ENCODE results near the gene ERGIC3.

DNA sequence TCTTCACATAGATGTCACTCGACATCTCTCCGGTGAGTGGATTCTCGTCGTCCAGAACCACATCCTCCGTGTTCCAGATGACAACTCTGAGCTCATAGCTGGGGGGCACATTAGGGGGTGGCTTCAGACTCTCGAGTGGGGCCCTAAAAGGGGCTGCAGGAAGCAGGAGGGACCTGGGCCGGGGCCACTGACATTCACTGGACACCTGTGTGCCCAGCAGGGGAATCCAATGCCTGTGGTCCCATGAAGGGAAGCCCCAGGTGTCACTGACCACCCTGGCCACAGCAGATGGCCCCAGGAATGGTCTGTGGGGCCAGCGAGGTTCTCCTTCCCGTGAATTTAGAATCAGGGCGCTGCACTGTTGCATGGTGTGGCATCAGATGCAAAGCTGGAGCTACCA, 18.7 kb downstream of the ERGIC3 start:
- TF ChIP-seq KLF5 (IDR thresholded peaks at IDR 0.05; ENCODE audit: partially characterized antibody): no peak
- no peak for TF ChIP-seq CBX3 (IDR thresholded peaks at IDR 0.05; ENCODE audit: borderline replicate concordance, low read depth)
- TF ChIP-seq, protein P1, sequence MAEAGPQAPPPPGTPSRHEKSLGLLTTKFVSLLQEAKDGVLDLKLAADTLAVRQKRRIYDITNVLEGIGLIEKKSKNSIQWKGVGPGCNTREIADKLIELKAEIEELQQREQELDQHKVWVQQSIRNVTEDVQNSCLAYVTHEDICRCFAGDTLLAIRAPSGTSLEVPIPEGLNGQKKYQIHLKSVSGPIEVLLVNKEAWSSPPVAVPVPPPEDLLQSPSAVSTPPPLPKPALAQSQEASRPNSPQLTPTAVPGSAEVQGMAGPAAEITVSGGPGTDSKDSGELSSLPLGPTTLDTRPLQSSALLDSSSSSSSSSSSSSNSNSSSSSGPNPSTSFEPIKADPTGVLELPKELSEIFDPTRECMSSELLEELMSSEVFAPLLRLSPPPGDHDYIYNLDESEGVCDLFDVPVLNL (IDR thresholded peaks at IDR 0.05; ENCODE audit: low read depth, low read length): no peak
- TF ChIP-seq SMC3 (IDR thresholded peaks at IDR 0.05; ENCODE audit: borderline replicate concordance, low read length): no peak
- TF ChIP-seq, protein P2, sequence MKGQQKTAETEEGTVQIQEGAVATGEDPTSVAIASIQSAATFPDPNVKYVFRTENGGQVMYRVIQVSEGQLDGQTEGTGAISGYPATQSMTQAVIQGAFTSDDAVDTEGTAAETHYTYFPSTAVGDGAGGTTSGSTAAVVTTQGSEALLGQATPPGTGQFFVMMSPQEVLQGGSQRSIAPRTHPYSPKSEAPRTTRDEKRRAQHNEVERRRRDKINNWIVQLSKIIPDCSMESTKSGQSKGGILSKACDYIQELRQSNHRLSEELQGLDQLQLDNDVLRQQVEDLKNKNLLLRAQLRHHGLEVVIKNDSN (IDR thresholded peaks at IDR 0.05; ENCODE audit: borderline replicate concordance, extremely low read length, insufficient read depth, low read depth, low read length): no peak
- TF ChIP-seq, protein P3, sequence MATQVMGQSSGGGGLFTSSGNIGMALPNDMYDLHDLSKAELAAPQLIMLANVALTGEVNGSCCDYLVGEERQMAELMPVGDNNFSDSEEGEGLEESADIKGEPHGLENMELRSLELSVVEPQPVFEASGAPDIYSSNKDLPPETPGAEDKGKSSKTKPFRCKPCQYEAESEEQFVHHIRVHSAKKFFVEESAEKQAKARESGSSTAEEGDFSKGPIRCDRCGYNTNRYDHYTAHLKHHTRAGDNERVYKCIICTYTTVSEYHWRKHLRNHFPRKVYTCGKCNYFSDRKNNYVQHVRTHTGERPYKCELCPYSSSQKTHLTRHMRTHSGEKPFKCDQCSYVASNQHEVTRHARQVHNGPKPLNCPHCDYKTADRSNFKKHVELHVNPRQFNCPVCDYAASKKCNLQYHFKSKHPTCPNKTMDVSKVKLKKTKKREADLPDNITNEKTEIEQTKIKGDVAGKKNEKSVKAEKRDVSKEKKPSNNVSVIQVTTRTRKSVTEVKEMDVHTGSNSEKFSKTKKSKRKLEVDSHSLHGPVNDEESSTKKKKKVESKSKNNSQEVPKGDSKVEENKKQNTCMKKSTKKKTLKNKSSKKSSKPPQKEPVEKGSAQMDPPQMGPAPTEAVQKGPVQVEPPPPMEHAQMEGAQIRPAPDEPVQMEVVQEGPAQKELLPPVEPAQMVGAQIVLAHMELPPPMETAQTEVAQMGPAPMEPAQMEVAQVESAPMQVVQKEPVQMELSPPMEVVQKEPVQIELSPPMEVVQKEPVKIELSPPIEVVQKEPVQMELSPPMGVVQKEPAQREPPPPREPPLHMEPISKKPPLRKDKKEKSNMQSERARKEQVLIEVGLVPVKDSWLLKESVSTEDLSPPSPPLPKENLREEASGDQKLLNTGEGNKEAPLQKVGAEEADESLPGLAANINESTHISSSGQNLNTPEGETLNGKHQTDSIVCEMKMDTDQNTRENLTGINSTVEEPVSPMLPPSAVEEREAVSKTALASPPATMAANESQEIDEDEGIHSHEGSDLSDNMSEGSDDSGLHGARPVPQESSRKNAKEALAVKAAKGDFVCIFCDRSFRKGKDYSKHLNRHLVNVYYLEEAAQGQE (IDR thresholded peaks at IDR 0.05; ENCODE audit: low read depth, low read length): no peak
- TF ChIP-seq, protein P4, sequence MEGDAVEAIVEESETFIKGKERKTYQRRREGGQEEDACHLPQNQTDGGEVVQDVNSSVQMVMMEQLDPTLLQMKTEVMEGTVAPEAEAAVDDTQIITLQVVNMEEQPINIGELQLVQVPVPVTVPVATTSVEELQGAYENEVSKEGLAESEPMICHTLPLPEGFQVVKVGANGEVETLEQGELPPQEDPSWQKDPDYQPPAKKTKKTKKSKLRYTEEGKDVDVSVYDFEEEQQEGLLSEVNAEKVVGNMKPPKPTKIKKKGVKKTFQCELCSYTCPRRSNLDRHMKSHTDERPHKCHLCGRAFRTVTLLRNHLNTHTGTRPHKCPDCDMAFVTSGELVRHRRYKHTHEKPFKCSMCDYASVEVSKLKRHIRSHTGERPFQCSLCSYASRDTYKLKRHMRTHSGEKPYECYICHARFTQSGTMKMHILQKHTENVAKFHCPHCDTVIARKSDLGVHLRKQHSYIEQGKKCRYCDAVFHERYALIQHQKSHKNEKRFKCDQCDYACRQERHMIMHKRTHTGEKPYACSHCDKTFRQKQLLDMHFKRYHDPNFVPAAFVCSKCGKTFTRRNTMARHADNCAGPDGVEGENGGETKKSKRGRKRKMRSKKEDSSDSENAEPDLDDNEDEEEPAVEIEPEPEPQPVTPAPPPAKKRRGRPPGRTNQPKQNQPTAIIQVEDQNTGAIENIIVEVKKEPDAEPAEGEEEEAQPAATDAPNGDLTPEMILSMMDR (IDR thresholded peaks at IDR 0.05 in 2 of 3, conservative IDR thresholded peaks at IDR 0.05 in 1 of 3; ENCODE audit: control insufficient read depth in 2 of 3, extremely low read depth in 1 of 3, insufficient read depth in 1 of 3, low read depth in 3 of 3, low read length in 3 of 3): no peak
- no peak for TF ChIP-seq SIN3A (IDR thresholded peaks at IDR 0.05; ENCODE audit: low read depth, low read length)
- TF ChIP-seq, protein P5, sequence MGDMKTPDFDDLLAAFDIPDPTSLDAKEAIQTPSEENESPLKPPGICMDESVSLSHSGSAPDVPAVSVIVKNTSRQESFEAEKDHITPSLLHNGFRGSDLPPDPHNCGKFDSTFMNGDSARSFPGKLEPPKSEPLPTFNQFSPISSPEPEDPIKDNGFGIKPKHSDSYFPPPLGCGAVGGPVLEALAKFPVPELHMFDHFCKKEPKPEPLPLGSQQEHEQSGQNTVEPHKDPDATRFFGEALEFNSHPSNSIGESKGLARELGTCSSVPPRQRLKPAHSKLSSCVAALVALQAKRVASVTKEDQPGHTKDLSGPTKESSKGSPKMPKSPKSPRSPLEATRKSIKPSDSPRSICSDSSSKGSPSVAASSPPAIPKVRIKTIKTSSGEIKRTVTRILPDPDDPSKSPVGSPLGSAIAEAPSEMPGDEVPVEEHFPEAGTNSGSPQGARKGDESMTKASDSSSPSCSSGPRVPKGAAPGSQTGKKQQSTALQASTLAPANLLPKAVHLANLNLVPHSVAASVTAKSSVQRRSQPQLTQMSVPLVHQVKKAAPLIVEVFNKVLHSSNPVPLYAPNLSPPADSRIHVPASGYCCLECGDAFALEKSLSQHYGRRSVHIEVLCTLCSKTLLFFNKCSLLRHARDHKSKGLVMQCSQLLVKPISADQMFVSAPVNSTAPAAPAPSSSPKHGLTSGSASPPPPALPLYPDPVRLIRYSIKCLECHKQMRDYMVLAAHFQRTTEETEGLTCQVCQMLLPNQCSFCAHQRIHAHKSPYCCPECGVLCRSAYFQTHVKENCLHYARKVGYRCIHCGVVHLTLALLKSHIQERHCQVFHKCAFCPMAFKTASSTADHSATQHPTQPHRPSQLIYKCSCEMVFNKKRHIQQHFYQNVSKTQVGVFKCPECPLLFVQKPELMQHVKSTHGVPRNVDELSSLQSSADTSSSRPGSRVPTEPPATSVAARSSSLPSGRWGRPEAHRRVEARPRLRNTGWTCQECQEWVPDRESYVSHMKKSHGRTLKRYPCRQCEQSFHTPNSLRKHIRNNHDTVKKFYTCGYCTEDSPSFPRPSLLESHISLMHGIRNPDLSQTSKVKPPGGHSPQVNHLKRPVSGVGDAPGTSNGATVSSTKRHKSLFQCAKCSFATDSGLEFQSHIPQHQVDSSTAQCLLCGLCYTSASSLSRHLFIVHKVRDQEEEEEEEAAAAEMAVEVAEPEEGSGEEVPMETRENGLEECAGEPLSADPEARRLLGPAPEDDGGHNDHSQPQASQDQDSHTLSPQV (IDR thresholded peaks at IDR 0.05): no peak
- no peak for TF ChIP-seq TCF12 (IDR thresholded peaks at IDR 0.05; ENCODE audit: low read depth, low read length)

Data from GM12878 (cell line).